NCI-H2171 (cell line): Measurements from ENCODE around the gene RIN3.

Experiments used
- DNase-seq: peaks from one replicate; lab custom pipeline; 2025; lab: John Stamatoyannopoulos, UW

Gene RIN3

DNA sequence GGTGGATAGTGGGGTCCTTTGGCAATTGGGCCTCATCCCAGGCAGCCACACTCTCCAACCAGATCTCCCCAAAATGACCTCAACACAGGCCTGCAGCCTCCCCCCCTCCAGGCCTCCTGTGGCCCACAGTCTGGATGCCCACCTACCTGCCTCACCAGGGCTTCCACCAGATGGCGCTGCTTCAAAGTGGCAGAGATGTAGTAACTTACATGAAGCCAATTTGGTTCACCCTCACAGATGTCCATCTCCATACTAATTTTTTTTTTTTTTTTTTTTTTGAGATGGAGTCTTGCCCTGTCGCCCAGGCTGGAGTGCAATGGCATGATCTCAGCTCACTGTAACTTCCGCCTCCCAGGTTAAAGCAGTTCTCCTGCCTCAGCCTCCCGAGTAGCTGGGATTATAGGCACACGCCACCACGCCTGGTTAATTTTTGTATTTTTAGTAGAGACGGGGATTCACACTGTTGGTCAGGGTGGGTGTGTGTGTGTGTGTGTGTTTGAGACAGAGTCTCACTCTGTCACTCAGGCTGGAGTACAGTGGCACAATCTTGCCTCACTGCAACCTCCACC lies 201.2 kb downstream of the RIN3 start:
- DNase-seq: peak; percentile 3

- no peak for DNase-seq
Measured at GRCh38 chr14:92716131-92716530, 202.6 kb downstream of the RIN3 start.

DNA sequence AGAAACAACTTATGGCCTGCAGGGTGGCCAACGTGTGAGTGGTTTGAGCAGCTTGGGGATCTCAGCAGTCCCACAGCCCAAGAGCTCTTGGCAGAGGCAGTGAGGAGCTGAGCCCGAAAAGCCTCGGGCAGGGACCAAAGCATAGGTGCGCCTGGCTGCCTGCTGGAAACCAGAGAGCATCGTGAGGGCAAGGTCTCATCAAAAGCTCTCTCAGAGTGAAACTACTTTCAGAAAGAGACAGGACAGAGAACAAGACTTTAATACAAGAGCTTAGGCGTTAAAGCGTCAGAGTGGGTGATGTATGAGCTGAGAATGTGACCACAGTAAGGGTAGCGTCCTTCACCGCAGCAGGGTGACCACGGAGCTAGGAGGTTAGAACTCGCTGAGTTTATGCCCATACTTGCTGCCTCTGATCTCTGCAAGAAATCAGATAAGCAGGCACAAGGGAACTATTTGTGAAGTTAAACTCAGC lies 204.0 kb downstream of the RIN3 start:
- DNase-seq: no peak

GRCh38 chr14:92718664-92719063 lies 205.1 kb downstream of the RIN3 start:
- DNase-seq: no peak

DNA sequence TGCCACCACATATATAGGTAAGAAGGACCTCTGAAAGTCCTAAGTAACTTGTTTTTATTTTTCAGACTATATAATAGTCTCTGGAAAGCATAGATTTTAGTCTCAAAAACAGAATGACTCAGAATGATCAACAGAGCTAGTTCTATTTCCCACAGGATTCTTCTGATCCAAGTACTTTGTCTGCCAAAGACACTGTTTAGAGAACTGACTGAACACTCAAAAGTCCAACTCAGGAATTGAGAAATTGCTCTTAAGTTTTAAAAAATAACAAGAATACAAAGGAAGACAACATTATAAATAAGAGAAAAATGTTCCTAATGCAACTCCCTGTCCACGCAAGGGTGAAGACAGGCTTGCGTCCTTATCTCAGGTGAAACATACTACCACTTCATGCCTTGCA lies 205.8 kb downstream of the RIN3 start:
- DNase-seq: no peak

DNA sequence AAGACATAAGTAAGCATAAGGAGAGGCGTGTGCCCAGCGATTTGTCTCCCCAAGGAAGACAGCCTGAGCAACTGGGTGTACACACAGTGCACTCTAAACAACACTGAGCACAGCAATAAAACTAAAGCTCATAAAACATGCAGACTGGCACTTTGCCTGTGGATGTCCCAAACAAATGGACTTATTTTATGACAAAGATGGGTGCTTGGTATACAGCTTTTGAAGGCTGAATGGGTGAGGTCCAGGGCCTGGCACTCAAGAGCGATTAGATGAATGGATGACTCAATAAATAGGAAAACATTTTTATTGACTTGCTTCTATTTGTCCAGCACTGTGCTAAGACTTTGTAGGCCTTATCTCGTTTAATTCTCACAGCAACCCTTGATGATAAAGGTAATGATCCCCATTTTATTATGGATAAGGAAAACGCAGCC lies 206.3 kb downstream of the RIN3 start:
- no peak for DNase-seq

- DNase-seq: no peak
Measured at GRCh38 chr14:92724516-92725340, 211.1 kb downstream of the RIN3 start.

DNA sequence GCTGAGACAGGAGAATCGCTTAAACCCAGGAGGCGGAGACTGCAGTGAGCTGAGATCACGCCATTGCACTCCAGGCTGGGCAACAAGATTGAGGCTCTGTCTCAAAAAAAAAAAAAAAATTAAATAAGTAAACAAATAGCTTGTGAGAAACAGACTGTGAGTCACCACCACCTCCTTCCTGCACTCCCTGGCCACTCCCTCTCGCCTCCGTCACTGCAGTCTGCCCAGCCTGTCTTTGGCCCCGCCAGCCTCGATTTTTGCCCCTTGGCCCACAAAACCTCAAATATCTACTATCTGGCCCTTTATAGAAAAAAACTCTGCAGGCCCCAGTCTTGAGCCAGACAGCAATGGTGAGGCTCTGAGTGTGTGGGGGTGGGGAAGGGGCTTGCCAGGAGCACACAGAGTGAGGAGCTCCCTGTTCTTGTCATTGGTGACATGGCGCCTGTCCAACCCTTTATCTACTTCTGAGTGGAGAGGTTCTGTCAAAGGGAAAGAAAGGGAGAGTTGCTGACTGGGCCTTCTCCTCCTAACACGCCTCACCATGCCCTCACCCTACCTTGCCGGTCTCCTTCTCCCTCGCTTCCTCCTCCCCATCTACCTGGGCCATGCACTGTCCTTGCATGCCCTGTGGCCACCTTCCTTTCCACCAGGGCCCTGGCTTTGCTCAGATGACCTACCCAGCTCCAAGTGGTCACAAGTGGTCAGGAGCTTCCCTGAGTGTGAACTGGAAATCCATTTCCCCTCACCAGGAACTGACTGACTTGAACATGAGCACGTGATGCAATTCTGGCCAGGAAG lies 212.8 kb downstream of the RIN3 start:
- DNase-seq: no peak

- no peak for DNase-seq
Measured at GRCh38 chr14:92726933-92727262, 213.3 kb downstream of the RIN3 start.

- peak; percentile 49 for DNase-seq
Measured at GRCh38 chr14:92728759-92729364, 215.3 kb downstream of the RIN3 start.

- no peak for DNase-seq
Measured at GRCh38 chr14:92729634-92730358, 216.2 kb downstream of the RIN3 start.

GRCh38 chr14:92731622-92732115 lies 218.1 kb downstream of the RIN3 start:
- DNase-seq: no peak

GRCh38 chr14:92733007-92733406 lies 219.4 kb downstream of the RIN3 start:
- DNase-seq: no peak

GRCh38 chr14:92734618-92735017 lies 221.0 kb downstream of the RIN3 start:
- no peak for DNase-seq

GRCh38 chr14:92735344-92735743 lies 221.8 kb downstream of the RIN3 start:
- DNase-seq: no peak

DNA sequence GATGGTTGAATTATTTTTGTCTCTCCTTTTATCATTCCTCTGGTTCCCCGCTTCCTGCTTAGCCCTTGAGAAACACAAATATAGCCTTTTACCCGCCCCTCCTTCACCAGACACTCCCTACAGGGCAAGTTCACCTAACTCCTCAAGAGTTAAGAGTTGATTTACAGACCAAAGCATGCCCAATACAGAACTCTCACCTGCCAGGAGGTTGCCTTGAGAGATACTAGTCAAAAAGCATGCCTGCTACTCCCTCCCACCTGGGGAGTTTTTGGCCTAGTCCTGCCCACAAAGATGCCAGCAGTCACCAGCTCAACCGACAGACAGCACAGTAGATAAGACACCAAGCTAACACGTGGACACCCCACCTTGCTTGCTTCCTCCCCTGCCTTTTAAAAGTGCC lies 223.6 kb downstream of the RIN3 start:
- no peak for DNase-seq

DNA sequence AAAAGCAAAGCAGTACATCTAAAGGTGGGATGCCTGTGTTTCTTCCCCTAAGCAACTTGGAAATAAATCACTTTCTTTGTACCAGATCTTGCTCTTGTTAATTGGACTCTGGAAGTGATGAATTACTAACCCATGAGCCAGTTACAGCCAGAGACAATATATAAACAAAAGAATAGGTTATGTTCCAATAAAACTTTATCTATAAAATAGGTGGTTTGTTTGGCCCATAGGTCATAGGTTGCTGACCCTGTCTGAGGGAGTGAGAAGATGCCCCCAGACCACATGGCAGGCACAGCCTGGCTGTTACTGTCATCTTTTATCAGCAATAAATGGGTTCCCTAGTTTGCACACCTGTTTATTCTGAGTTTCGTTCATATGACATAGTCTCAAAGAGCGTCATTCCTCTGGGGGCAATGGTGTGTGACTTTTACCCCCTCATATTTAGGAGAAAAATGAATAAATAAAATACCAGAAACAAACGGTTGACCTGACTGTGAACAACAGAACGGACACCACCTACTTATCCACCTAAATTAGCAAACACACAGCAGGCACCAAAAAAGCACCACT lies 224.1 kb downstream of the RIN3 start:
- DNase-seq: no peak
